ENCODE measurements around the gene NUP93. TPM values are rescaled to one million over a fixed set of nuclear protein-coding genes. Genes with fewer than 3 reads are reported as not detected.

Gene NUP93
- total and polyA plus RNA-seq, 2 donors (not counting 3 experiments of a cell fraction or from before 2014, with no cell fraction given), result 62.3 to 124 TPM

DNA sequence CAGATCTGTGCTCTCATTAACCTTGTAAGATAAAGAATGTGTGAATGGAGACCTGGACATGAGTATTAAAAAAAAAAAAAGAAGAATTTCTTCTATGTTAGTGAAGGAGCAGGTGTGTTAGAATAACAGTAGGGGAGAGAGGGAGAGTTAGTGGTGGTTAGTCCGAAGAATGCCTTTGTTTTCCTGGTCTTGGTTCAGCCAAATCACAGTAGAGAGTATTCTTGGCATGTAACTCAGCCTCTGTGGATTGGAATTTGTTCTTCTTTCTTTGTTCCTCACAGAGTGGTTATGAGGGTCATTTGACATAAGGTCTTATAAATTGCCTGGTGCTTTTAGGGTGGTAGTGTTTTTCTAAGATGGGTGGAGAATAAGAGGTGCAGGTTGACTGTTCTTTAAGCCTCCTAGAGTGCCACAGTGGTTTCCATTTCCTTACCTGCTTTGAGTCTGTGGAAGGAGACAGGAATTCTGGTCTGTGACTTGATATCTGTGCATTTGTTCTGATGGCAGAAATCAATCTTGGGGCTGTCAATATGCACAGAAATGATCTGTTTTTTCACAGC is 17.6 kb downstream of the NUP93 start:
- dilution Hi-C loops (cut with MboI; ENCODE audit: extremely low pct_ligation_motif_present, low sequenced_read_pairs), result no loop called here
- no peak for FAIRE-seq
- H3K36me3 ChIP-seq (ENCODE audit: control insufficient read depth in 2 of 2, extremely low read depth in 1 of 2, insufficient read depth in 2 of 2, low read length in 2 of 2), result peaks cover 2 to 6% of the 10 kb centered on the region in 2 experiments
- ChIA-PET POLR2A (no interaction called here), CTCF (interaction anchor here (1.5 kb wide), 1 partner anchor 45 kb away, joined by 4 read pairs; no protein-coding TSS in a partner anchor)
- H3K4me3 ChIP-seq (replicated peaks in 1 of 3; ENCODE audit: insufficient read depth in 1 of 3, low read depth in 1 of 3, low read length in 3 of 3), result no peak overlapping the region
- intact Hi-C loops (cut with micrococcal nuclease), result no loop called here
- no peak for TF ChIP-seq EZH2 (IDR thresholded peaks at IDR 0.05; ENCODE audit: borderline replicate concordance, low read depth, low read length, severe bottlenecking)
- TF ChIP-seq POLR2A (IDR thresholded peaks at IDR 0.05; ENCODE audit: low read depth, low read length), result no peak
- TF ChIP-seq, protein P1, sequence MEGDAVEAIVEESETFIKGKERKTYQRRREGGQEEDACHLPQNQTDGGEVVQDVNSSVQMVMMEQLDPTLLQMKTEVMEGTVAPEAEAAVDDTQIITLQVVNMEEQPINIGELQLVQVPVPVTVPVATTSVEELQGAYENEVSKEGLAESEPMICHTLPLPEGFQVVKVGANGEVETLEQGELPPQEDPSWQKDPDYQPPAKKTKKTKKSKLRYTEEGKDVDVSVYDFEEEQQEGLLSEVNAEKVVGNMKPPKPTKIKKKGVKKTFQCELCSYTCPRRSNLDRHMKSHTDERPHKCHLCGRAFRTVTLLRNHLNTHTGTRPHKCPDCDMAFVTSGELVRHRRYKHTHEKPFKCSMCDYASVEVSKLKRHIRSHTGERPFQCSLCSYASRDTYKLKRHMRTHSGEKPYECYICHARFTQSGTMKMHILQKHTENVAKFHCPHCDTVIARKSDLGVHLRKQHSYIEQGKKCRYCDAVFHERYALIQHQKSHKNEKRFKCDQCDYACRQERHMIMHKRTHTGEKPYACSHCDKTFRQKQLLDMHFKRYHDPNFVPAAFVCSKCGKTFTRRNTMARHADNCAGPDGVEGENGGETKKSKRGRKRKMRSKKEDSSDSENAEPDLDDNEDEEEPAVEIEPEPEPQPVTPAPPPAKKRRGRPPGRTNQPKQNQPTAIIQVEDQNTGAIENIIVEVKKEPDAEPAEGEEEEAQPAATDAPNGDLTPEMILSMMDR (IDR thresholded peaks at IDR 0.05; ENCODE audit: extremely low read depth in 1 of 2, insufficient read depth in 1 of 2, low read depth in 1 of 2, low read length in 2 of 2), result no peak
- TF ChIP-seq GATA2 (IDR thresholded peaks at IDR 0.05; ENCODE audit: insufficient read depth, insufficient read length, low read depth, low read length), result no peak
- TF ChIP-seq MYC (IDR thresholded peaks at IDR 0.05; ENCODE audit: low read depth, low read length), result no peak
- no peak for TF ChIP-seq FOS (IDR thresholded peaks at IDR 0.05; ENCODE audit: borderline replicate concordance, insufficient read depth, low read length)
- TF ChIP-seq POLR2AphosphoS5 (IDR thresholded peaks at IDR 0.05; ENCODE audit: insufficient read depth, low read depth, low read length), result no peak
- TF ChIP-seq JUN (IDR thresholded peaks at IDR 0.05; ENCODE audit: borderline replicate concordance, insufficient read depth, insufficient read length, low read depth), result no peak
- TF ChIP-seq, protein P2, sequence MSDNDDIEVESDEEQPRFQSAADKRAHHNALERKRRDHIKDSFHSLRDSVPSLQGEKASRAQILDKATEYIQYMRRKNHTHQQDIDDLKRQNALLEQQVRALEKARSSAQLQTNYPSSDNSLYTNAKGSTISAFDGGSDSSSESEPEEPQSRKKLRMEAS (IDR thresholded peaks at IDR 0.05; ENCODE audit: insufficient read depth, insufficient read length), result no peak
- no peak overlapping the region for H3K27ac ChIP-seq (ENCODE audit: insufficient read depth, low read depth, low read length)
- H2AFZ ChIP-seq (ENCODE audit: low read depth, low read length), result no peak overlapping the region
- BruUV-seq (replicated peaks), result no TSS peak
- no peaks in the 10 kb centered on the region for H3K9me3 ChIP-seq (replicated peaks; ENCODE audit: control insufficient read depth, insufficient read depth, low read length)
- no peaks in the 10 kb centered on the region for H3K9me1 ChIP-seq (replicated peaks; ENCODE audit: control insufficient read depth, extremely low read depth, insufficient read depth, low read length)
- H3K9ac ChIP-seq (replicated peaks; ENCODE audit: extremely low read depth, insufficient read depth, low read length), result no peak overlapping the region
- H3K79me2 ChIP-seq (ENCODE audit: control insufficient read depth, insufficient read depth, low read length), result peaks cover 68% of the 10 kb centered on the region
- H3K4me1 ChIP-seq (ENCODE audit: control insufficient read depth, extremely low read depth, insufficient read depth, low read length), result peaks cover 5% of the 10 kb centered on the region
- H3K4me2 ChIP-seq (ENCODE audit: insufficient read depth, low read length), result no peak overlapping the region
- DNase-seq (ENCODE audit: low read depth, low spot score), result no peak
- no peaks in the 10 kb centered on the region for H3K27me3 ChIP-seq (ENCODE audit: control insufficient read depth in 2 of 2, insufficient read depth in 2 of 2, low read length in 2 of 2)
- no peaks in the 10 kb centered on the region for H4K20me1 ChIP-seq (replicated peaks; ENCODE audit: control insufficient read depth, extremely low read depth, insufficient read depth, low read length)
